KMS-11 (cell line): ENCODE results near the gene TCF19.
"Not testable (repeated sequence)": the region's sequence is repeated elsewhere in the genome, so short reads cannot be mapped to it uniquely, and the experiment has no call there.

Experiments
- H2AFZ ChIP-seq: fragments of 200-600 bp; sonication (generic); 2 replicates; pipeline ENCODE4 v1.6.1; 2016; ENCODE audit warnings: antibody characterized with exemption, mixed run types, low read depth
- H3K27ac ChIP-seq: fragments of 200-600 bp; sonication (generic); 2 replicates; pipeline ENCODE4 v1.6.1; 2016; ENCODE audit warnings: mild to moderate bottlenecking, mixed run types
- H3K27me3 ChIP-seq: fragments of 200-600 bp; sonication (generic); 2 replicates; pipeline ENCODE4 v1.6.1; 2017; ENCODE audit warnings: mild to moderate bottlenecking, low read depth, mixed run types, moderate library complexity; ENCODE audit not compliant: insufficient read depth
- H3K36me3 ChIP-seq: fragments of 200-600 bp; sonication (generic); 2 replicates; pipeline ENCODE4 v1.6.1; 2017; ENCODE audit warnings: mild to moderate bottlenecking, mixed run types; ENCODE audit not compliant: insufficient read depth
- H3K4me1 ChIP-seq: fragments of 200-600 bp; sonication (generic); 2 replicates; pipeline ENCODE4 v1.6.1; 2016; ENCODE audit warnings: mild to moderate bottlenecking, low read depth, mixed run types; ENCODE audit not compliant: poor library complexity, severe bottlenecking
- H3K4me2 ChIP-seq: fragments of 200-600 bp; sonication (generic); 2 replicates; pipeline ENCODE4 v1.7.0; 2016; ENCODE audit warnings: mild to moderate bottlenecking, mixed run types
- H3K4me3 ChIP-seq: fragments of 200-600 bp; sonication (generic); IDR thresholded peaks from 2 replicates; pipeline ENCODE4 v1.6.1; 2017; ENCODE audit warnings: low read depth, low read length, mixed read lengths; ENCODE audit not compliant: insufficient read depth
- H3K79me2 ChIP-seq: fragments of 200-600 bp; sonication (generic); 2 replicates; pipeline ENCODE4 v1.6.1; 2016; ENCODE audit warnings: low read depth, mixed run types; ENCODE audit not compliant: insufficient read depth
- H3K9ac ChIP-seq: fragments of 200-600 bp; sonication (generic); 2 replicates; pipeline ENCODE4 v1.6.1; 2016; ENCODE audit warnings: mild to moderate bottlenecking, mixed run types
- H4K20me1 ChIP-seq: fragments of 200-600 bp; sonication (generic); 2 replicates; pipeline ENCODE4 v1.6.1; 2016; ENCODE audit warnings: mild to moderate bottlenecking, mixed run types; ENCODE audit not compliant: insufficient read depth
- CTCF ChIP-seq: fragments of 200-600 bp; sonication (generic); conservative IDR thresholded peaks from 2 replicates; pipeline ENCODE4 v1.6.1; 2017; ENCODE audit warnings: low read depth, mild to moderate bottlenecking, antibody characterized with exemption, low read length, moderate library complexity, mixed read lengths

TCF19 gene

DNA sequence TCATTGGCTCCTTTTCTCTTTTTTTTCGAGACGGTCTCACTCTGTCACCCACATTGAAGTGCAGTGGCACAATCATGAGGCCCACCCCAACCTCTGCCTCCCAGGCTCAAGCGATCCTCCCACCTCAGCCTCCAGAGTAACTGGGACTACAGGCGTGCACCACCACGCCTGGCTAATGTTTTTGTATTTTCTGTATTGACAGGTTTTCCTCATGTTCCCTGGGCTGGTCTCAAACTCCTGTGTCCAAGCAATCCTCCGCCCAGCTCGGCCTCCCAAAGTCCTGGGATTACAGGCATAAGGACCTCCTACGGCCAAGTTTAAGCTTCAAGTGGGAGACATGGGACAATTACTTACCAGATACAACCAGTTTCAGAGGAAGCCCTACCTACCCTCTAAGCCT, 21.5 kb downstream of the TCF19 start:
- Histone ChIP-seq H3K27me3 (no peaks in the 10 kb centered on the region), H3K9ac (no peak overlapping the region), H3K4me2 (no peak overlapping the region), H3K27ac (no peak overlapping the region), H2AFZ (no peak overlapping the region), H4K20me1 (no peaks in the 10 kb centered on the region), H3K4me3 (no peak overlapping the region), H3K36me3 (no peaks in the 10 kb centered on the region), H3K4me1 (peaks cover 8% of the 10 kb centered on the region), H3K79me2 (no peaks in the 10 kb centered on the region)
- no peak for TF ChIP-seq CTCF

DNA sequence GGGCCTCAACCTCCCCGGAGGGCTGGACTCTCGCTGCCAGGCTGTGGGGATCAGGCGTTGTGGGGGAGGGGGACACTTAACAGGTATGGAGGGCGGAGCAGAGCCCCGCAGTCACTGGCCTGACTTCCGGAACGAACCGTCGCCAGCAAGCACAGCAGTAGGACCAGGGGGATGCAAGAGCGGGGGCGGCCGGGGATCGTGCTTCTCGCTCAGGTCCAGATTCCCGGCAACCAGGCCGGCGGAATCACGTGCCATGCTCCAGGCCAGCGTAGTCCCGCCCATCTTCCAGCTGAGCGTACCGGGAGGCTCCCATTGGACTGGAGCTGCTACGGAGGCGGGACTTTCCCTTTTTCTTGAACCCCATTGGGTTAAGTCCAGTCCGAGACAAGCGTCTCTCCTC, 22.1 kb downstream of the TCF19 start:
- H4K20me1 ChIP-seq = no peaks in the 10 kb centered on the region
- no peak for TF ChIP-seq CTCF
- H3K4me3 ChIP-seq = no peak overlapping the region
- no peaks in the 10 kb centered on the region for H3K79me2 ChIP-seq
- H3K4me2 ChIP-seq = no peak overlapping the region
- H2AFZ ChIP-seq = no peak overlapping the region
- H3K4me1 ChIP-seq = peaks cover 14% of the 10 kb centered on the region
- no peaks in the 10 kb centered on the region for H3K36me3 ChIP-seq
- no peaks in the 10 kb centered on the region for H3K27me3 ChIP-seq
- no peak overlapping the region for H3K9ac ChIP-seq
- no peak overlapping the region for H3K27ac ChIP-seq

DNA sequence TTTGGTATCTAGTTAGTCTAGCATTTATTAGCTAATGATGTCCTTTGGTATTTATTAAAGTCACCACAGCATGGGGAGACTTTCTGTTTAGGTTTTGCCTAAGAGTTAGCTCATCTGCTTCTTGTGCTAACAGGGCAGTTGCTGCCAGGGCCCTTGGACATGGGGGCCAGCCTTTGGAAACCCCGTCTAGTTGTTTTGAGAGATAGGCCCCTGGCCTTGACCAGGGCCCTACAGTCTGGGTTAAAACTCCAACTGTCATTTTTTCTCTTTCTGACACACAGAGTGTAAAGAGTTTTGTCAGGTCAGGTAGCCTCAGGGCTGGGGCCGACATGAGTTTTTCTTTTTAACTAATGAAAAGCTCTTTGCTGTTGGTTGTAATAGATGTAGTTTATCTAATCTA, 24.9 kb downstream of the TCF19 start:
- peaks cover 20% of the 10 kb centered on the region for H3K4me1 ChIP-seq
- H3K36me3 ChIP-seq, H3K9ac ChIP-seq, H3K27me3 ChIP-seq, H3K79me2 ChIP-seq, H3K27ac ChIP-seq, H4K20me1 ChIP-seq, H3K4me3 ChIP-seq, H2AFZ ChIP-seq, H3K4me2 ChIP-seq: not testable (repeated sequence)

DNA sequence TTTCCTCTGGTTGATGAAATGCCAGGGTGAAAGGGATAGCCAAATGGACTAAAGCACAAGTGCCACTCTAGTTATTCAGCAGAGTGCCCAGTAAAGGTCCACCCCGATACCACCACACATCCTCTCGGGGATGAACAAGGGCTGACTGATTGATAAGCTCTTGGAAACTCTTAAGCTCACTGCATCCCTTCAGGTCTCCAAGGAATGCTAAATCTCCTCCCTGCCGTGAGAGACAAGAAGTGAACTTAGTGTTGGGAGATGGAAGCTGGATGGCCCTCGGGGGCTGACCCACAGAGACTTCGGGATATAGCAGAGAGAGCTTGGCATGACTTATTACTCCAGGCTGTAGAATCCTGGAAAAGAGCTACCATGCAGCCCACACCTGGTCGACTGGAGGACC, 25.5 kb downstream of the TCF19 start:
- H3K79me2 ChIP-seq, H4K20me1 ChIP-seq, H3K4me2 ChIP-seq, H3K27me3 ChIP-seq, H3K27ac ChIP-seq, H3K4me3 ChIP-seq, H3K9ac ChIP-seq, H3K36me3 ChIP-seq, H2AFZ ChIP-seq: not testable (repeated sequence)
- H3K4me1 ChIP-seq = peaks cover 18% of the 10 kb centered on the region

DNA sequence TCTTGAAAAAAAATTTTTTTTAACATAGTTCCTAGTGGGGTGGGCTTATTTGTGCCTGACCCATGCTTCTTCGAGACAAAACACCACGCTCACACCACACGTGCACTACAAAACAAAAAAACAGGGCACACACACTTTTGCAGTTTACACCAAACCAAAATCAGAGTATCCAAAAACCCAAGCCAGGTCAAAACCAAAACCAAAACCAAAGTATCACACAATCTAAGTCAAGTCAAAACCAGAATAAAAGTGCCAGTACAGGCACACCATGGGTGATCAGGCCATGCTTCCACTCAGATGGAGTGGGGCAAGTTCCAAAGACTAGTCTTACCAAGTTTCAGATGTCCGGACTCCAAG, 27.3 kb downstream of the TCF19 start:
- Histone ChIP-seq H2AFZ (peak overlapping the region; percentile 25; the same call in 1 of the 2 replicates), H3K4me1 (peaks cover 24% of the 10 kb centered on the region), H3K4me2 (peak overlapping the region; percentile 25; the same call in 1 of the 2 replicates)
- not testable (repeated sequence) for H3K9ac ChIP-seq, H3K79me2 ChIP-seq, H3K27me3 ChIP-seq, H3K4me3 ChIP-seq, H4K20me1 ChIP-seq, H3K27ac ChIP-seq, H3K36me3 ChIP-seq

DNA sequence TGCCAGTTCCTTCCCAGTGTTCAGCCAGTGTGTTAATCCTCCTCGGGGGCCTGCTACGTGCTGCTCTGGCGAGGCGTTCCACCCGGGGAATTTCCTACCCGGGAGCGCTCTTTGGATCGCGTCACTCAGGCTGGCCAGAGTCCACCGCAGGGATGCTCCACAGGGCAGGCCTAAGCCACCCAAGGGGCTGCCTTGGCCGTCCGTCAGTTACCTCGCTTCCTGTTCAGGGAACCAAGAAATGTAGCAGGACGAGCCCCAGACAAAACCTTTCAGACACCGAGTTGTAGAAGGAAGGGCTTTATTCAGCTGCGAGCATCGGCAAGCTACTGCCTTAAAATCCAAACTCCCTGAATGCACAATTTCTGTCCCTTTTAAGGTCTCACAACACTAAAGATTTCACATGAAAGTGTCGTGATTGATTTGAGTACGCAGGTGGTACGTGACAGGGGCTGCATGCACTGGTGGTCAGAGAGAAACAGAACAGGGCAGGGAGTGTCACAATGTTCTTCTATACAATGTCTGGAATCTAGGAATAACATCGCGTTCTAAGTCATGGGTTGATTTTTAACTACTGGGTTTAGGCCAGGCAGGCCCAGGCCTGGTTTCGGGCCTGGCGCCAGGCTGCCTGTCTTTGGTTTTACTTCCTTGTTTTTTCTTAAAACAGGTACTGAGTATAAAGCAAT, 27.8 kb downstream of the TCF19 start:
- no peak overlapping the region; the same call in 1 of the 2 replicates for H3K4me2 ChIP-seq
- no peaks in the 10 kb centered on the region for H3K27me3 ChIP-seq
- H3K27ac ChIP-seq = no peak overlapping the region
- H2AFZ ChIP-seq = peak overlapping the region; percentile 25; the same call in 1 of the 2 replicates
- H3K79me2 ChIP-seq = no peaks in the 10 kb centered on the region
- H4K20me1 ChIP-seq = no peaks in the 10 kb centered on the region
- no peaks in the 10 kb centered on the region for H3K36me3 ChIP-seq
- H3K4me3 ChIP-seq = no peak overlapping the region
- H3K9ac ChIP-seq = no peak overlapping the region
- no peak for TF ChIP-seq CTCF
- H3K4me1 ChIP-seq = peaks cover 29% of the 10 kb centered on the region
